OCI-LY1 (cell line): ENCODE data around the gene IL1RAPL1.

Experiments used
- EZH2 ChIP-seq: fragments of 200-600 bp; sonication (generic), shearing (Covaris generic); IDR thresholded peaks from 2 replicates; pipeline ENCODE4 v1.8.0; 2017; ENCODE audit warnings: borderline replicate concordance, mixed run types, mild to moderate bottlenecking, antibody characterized with exemption, low read length, moderate library complexity, mixed read lengths
- TF ChIP-seq, protein P1 (sequence below): fragments of 200-600 bp; sonication (generic), shearing (Covaris generic); IDR thresholded peaks from 2 replicates; pipeline ENCODE4 v1.5.1; 2017; ENCODE audit warnings: mild to moderate bottlenecking, antibody characterized with exemption, low read length, moderate library complexity, mixed read lengths

GRCh38 chrX:29634516-29634915 is 1047.3 kb downstream of the IL1RAPL1 start:
- TF ChIP-seq, protein P1, sequence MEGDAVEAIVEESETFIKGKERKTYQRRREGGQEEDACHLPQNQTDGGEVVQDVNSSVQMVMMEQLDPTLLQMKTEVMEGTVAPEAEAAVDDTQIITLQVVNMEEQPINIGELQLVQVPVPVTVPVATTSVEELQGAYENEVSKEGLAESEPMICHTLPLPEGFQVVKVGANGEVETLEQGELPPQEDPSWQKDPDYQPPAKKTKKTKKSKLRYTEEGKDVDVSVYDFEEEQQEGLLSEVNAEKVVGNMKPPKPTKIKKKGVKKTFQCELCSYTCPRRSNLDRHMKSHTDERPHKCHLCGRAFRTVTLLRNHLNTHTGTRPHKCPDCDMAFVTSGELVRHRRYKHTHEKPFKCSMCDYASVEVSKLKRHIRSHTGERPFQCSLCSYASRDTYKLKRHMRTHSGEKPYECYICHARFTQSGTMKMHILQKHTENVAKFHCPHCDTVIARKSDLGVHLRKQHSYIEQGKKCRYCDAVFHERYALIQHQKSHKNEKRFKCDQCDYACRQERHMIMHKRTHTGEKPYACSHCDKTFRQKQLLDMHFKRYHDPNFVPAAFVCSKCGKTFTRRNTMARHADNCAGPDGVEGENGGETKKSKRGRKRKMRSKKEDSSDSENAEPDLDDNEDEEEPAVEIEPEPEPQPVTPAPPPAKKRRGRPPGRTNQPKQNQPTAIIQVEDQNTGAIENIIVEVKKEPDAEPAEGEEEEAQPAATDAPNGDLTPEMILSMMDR: no peak
- TF ChIP-seq EZH2: no peak
